Measurements from ENCODE around the gene GFAP.

GFAP gene

DNA sequence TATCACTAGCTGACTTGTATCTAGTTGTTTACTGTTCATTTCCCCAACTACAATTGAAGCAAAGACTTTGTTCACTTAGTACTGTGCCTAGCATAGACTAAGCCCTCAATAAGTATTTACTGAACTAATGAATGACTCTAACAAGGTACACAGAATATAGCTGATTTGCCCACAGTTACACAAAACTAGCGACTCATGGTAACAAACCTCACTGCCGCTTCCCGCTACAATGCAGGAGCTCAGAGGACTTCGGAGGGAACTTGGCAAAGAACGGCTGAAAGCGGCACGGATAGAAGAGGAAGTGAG is 16.6 kb downstream of the GFAP start:
- peak overlapping the region; percentile 75 for H3K4me3 ChIP-seq (ENCODE audit: low read depth, low read length)
- TF ChIP-seq, protein P1, sequence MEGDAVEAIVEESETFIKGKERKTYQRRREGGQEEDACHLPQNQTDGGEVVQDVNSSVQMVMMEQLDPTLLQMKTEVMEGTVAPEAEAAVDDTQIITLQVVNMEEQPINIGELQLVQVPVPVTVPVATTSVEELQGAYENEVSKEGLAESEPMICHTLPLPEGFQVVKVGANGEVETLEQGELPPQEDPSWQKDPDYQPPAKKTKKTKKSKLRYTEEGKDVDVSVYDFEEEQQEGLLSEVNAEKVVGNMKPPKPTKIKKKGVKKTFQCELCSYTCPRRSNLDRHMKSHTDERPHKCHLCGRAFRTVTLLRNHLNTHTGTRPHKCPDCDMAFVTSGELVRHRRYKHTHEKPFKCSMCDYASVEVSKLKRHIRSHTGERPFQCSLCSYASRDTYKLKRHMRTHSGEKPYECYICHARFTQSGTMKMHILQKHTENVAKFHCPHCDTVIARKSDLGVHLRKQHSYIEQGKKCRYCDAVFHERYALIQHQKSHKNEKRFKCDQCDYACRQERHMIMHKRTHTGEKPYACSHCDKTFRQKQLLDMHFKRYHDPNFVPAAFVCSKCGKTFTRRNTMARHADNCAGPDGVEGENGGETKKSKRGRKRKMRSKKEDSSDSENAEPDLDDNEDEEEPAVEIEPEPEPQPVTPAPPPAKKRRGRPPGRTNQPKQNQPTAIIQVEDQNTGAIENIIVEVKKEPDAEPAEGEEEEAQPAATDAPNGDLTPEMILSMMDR (IDR thresholded peaks at IDR 0.05; ENCODE audit: borderline replicate concordance, insufficient read depth, low read depth, low read length), result no peak

DNA sequence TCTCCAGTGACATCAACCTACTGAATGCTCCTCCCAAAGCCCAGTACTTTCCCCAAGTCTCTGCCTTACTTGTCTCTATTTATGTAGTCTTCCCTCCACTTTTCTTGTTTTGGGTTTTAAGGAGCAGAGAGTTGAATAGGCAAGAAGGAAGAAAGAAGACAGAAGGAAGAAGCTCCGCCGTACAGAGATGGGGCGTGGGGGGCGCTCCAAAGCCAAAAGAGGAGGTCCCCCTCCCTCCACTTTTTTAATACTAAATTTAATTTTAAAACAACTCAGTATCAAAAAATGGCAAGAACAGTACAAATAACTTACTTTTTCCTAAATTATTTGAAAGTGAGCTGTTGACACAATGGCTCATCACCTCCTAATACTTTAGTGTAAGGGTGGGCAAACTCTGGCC is 20.7 kb downstream of the GFAP start:
- H3K4me3 ChIP-seq (ENCODE audit: low read depth, low read length), result no peak overlapping the region
- TF ChIP-seq, protein P1 (IDR thresholded peaks at IDR 0.05; ENCODE audit: borderline replicate concordance, insufficient read depth, low read depth, low read length), result no peak

DNA sequence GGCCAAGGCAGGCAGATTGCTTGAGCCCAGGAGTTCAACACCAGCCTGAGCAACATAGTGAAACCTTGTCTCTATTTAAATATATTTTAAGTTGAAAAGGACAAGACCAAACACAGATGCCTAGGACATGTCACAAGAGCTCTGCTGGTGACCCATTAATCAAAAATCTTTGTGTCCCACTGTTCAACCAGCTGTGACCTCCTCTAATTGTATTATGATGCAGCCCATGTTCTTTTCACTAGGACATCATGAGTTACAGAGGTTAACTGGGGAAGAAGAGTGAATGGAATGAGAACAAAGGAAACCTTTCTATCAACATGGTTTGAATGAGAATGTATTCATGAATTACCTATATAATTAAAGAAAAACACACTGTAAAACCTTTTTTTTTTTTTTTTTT is 23.1 kb downstream of the GFAP start:
- TF ChIP-seq, protein P1 (IDR thresholded peaks at IDR 0.05; ENCODE audit: borderline replicate concordance, insufficient read depth, low read depth, low read length), result no peak
- no peak overlapping the region for H3K4me3 ChIP-seq (ENCODE audit: low read depth, low read length)

DNA sequence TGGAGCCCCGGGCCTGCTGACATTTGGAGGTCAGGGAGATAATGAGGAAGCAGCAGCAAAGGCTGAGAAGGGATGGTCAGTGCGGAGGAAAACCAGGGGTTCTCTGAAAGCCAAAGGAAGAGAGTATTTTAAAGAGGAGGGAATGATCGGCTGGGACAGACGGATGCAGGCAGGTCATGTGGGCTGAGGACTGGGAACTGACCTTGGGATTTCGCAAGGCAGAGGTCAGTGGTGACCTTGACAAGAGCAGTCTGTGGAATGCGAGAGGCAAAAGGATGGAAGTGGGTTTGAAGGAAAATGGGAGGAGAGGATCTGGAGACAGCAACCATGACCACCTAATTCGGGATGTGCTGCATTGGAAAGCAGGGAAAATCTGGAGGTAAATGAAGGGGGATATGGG is 26.3 kb downstream of the GFAP start:
- TF ChIP-seq, protein P1 (IDR thresholded peaks at IDR 0.05; ENCODE audit: borderline replicate concordance, insufficient read depth, low read depth, low read length), result no peak
- no peak overlapping the region for H3K4me3 ChIP-seq (ENCODE audit: low read depth, low read length)

DNA sequence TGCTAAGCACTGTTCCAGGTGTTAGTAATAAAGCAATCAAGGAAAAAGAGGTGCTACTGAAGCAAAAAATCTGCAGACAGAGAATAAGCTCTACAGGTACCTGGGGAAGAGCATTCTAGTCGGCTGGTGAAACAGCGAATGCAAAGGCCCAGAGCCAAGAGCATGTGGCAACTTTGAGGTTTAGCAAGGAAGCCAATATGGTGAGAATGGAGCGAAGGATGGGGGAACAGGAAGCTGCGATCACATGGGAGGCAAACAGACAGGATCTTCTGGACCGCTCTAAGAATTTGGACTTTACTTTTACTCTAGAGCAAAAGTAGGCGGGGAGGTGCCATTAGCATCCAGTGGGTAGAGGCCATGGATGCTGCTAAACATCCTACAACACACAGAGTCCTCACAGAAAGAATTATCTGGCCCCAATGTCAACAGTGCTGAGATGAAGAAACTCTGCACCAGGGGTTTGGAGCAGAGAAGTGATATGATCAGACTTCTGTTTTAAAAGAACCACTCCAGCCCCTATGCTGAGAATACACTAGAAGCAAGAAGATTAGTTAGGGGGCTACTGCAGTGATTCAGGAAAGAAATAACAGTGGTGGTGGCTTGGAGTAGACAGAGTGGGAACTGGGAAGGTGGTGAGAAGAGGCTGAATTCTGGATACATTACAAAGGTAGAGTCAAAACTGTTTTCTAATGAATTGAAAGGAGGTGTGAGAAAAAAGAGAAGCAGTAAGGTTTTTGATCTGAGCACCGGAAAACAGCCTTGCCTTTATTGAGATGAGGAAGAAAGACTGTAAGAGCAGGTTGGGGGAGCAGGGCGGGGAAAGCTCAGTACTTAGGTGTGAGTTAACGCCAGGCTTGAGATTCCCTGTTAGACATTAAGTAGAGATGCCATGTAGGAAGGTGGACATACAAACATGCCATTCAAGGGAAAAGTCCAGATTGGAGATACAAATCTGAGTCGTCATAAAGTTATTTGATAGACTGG is 27.0 kb downstream of the GFAP start:
- H3K4me3 ChIP-seq (ENCODE audit: low read depth, low read length), result no peak overlapping the region
- TF ChIP-seq, protein P1 (IDR thresholded peaks at IDR 0.05; ENCODE audit: borderline replicate concordance, insufficient read depth, low read depth, low read length), result no peak

DNA sequence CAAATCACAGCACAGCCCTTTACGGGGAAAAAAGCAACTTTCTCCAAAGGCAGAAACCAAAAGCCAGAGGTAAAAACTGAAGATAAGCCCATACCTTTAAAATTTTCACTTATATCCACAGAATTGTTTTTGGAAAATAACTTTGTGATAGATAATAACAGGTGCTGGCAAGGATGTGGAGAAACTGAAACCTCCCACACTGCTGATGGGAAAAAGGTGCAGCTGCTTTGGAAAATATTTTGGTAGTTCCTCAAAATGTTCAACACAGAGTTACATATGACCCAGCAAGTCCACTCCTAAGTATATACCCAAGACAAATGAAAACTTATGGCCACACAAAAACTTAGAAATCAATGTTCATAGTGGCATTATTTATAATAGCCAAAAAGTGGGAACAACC is 28.3 kb downstream of the GFAP start:
- TF ChIP-seq, protein P1 (IDR thresholded peaks at IDR 0.05; ENCODE audit: borderline replicate concordance, insufficient read depth, low read depth, low read length), result no peak
- H3K4me3 ChIP-seq (ENCODE audit: low read depth, low read length), result no peak overlapping the region

DNA sequence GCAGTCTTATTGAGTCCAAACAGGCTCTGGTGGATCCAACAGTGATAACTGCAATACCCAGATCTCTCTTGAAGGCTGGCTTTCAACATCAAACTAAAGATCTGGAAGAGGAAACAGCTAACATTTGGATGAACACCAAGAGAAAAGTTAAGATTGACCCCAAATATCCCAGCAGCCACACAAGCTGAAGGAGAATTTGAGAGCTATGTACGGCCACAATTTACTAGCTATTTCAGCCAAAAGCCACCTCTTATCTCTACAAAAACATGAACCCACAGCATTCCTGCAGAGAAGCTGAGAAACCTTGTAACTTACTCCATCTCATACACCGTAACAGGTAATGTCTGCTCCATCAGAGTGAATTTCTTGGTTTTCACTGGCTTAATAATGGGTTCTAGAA is 30.4 kb downstream of the GFAP start:
- TF ChIP-seq, protein P1 (IDR thresholded peaks at IDR 0.05; ENCODE audit: borderline replicate concordance, insufficient read depth, low read depth, low read length), result no peak
- no peak overlapping the region for H3K4me3 ChIP-seq (ENCODE audit: low read depth, low read length)

Data from GM12875 (cell line).